GM18873 (cell line): ENCODE data around the gene C3orf33.

ENCODE experiments used
- ATAC-seq: cut with Tn5 transposase; IDR thresholded peaks from one replicate; pipeline ENCODE4 v1.9.1; 2021; ENCODE audit warnings: mild to moderate bottlenecking, moderate library complexity, moderate number of reproducible peaks; ENCODE audit not compliant: unreplicated experiment, low FRiP score

Gene C3orf33

GRCh38 chr3:155790272-155790925, 15.7 kb downstream of the C3orf33 start:
- ATAC-seq, result no peak

- ATAC-seq, result no peak
Measured at GRCh38 chr3:155785662-155786295, 20.3 kb downstream of the C3orf33 start.

- no peak for ATAC-seq
Measured at GRCh38 chr3:155782390-155782953, 23.6 kb downstream of the C3orf33 start.

- ATAC-seq, result no peak
Measured at GRCh38 chr3:155780291-155780690, 25.8 kb downstream of the C3orf33 start.

- no peak for ATAC-seq
Measured at GRCh38 chr3:155778462-155778861, 27.6 kb downstream of the C3orf33 start.

GRCh38 chr3:155772801-155773200, 33.3 kb downstream of the C3orf33 start:
- no peak for ATAC-seq

- no peak for ATAC-seq
Measured at GRCh38 chr3:155771126-155771525, 35.0 kb downstream of the C3orf33 start.

- no peak for ATAC-seq
Measured at GRCh38 chr3:155766206-155766605, 39.9 kb downstream of the C3orf33 start.

GRCh38 chr3:155763870-155764463, 42.1 kb downstream of the C3orf33 start:
- ATAC-seq, result no peak

- ATAC-seq, result no peak
Measured at GRCh38 chr3:155760653-155761052, 45.4 kb downstream of the C3orf33 start.

GRCh38 chr3:155757577-155757976, 48.5 kb downstream of the C3orf33 start:
- ATAC-seq, result no peak

- no peak for ATAC-seq
Measured at GRCh38 chr3:155753038-155753639, 52.9 kb downstream of the C3orf33 start.

- ATAC-seq, result no peak
Measured at GRCh38 chr3:155748611-155749365, 57.3 kb downstream of the C3orf33 start.

GRCh38 chr3:155747946-155748290, 58.2 kb downstream of the C3orf33 start:
- no peak for ATAC-seq

GRCh38 chr3:155747286-155747945, 58.7 kb downstream of the C3orf33 start:
- ATAC-seq, result no peak

GRCh38 chr3:155746703-155747102, 59.4 kb downstream of the C3orf33 start:
- no peak for ATAC-seq

GRCh38 chr3:155745795-155746550, 60.1 kb downstream of the C3orf33 start:
- no peak for ATAC-seq

GRCh38 chr3:155744626-155745324, 61.3 kb downstream of the C3orf33 start, which contains the start of gene PLCH1:
TSS of gene PLCH1 (minus strand) at chr3:155745071. CDS start at chr3:155704224, 40,847 bp downstream.
- ATAC-seq, result peak; percentile 48
